GM12872 (cell line): Measurements from ENCODE around the gene SMARCB1.

Experiments used
- CTCF ChIP-seq: IDR thresholded peaks from 3 replicates; pipeline ENCODE4 v1.5.1; 2011; ENCODE audit warnings: low read depth, mild to moderate bottlenecking, low read length, moderate library complexity; ENCODE audit not compliant: insufficient read depth

SMARCB1 gene

GRCh38 chr22:23772649-23773473 lies 13.9 kb upstream of the SMARCB1 start, which contains the start of gene MMP11:
Gene MMP11 (plus strand): TSS chr22:23772849. CDS start chr22:23772871, 22 bp downstream.
- TF ChIP-seq CTCF, result no peak

DNA sequence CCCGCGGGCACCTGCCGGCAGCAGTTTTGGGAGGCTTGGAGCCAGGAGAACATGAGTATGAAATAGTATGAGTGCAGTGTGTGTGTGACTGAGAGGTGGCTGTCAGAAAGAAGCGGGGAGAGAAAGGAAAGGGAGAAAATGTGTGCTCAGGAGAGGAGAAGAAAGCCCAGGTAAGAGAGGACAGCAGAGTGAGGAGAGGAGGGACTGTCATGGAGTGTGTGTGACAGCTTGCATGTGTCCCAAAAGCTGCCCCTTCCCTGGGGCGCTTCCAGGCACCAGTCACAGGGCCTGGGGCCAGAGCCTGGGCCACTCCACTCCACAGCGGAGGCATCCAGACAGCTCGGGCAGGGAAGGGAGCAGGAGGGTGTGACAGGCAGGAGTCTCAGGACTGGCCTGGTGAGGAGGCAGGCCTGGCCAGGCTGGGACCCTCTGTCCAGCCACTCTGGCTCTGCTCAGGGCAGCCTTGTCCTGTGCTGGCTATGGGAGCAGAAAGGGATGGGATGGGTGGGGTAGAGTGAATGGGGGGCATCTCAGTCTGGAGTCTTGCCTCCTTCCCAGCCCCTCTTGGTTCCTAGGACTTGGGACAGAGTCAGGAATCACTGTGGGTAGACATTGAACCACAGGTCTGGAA lies 13.2 kb upstream of the SMARCB1 start:
- no peak for TF ChIP-seq CTCF

GRCh38 chr22:23774114-23774921 lies 12.4 kb upstream of the SMARCB1 start:
- TF ChIP-seq CTCF, result no peak

- no peak for TF ChIP-seq CTCF
These were observed 11.8 kb upstream of the SMARCB1 start for GRCh38 chr22:23774922-23775436.

GRCh38 chr22:23775779-23776375 lies 10.9 kb upstream of the SMARCB1 start:
- peak; percentile 18; the same call in 1 of the 3 replicates for TF ChIP-seq CTCF

DNA sequence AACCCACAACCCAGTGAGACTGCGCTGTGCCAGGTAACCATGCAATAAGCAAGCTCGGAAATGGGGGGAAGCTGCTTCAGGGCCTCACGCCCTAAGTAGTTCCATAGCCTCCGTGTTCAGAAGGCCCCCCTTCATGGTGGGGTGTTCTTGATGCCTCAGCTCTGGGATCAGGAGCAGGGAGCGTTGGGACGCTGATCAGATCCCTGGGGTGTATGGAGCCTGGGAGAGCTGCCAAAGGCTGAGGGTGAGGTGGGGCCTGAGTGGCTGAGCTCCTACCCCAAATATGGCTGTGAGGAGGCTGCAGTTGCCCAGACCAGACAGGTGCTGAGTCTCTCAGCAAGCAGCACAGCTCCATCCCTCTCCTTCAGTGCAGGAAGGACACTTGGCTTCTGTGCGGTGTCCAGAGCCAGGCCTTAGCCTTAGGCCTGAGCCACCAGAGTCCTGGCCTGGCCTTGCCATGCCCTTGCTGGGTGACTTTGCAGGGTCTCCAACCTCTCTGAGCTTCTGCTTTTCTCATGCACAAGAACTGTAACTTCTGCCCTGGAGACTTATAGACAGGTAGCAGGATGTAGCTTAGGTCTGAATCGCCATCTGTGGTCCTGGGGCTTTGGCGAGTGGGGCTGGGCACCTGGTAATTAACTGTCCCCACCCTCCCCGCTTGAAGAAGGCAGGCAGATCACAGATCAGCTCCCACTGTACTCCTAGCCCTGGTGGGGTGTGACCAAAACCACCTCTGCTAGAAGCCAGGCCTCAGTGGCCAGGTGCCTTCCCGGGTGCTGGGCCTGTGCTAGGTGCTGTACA lies 8.8 kb upstream of the SMARCB1 start:
- TF ChIP-seq CTCF, result no peak
